Mammary epithelial cell (primary cell): ENCODE measurements around the gene NAPB.

Experiments used
- CTCF ChIP-seq, 2 donors: IDR thresholded peaks in 1 of 2; conservative IDR thresholded peaks in 1 of 2; 2 replicates each; pipeline ENCODE4 v1.5.1; 2011 to 2012; ENCODE audit warnings: inconsistent platforms in 2 of 2, low read length in 2 of 2, mild to moderate bottlenecking in 2 of 2, control low read depth in 1 of 2, low read depth in 1 of 2; ENCODE audit not compliant: insufficient read depth in 1 of 2; ENCODE audit errors: extremely low read depth in 1 of 2
- EZH2 ChIP-seq: IDR thresholded peaks from 2 replicates; pipeline ENCODE4 v1.6.1; 2012; ENCODE audit warnings: low read length, inconsistent platforms, borderline replicate concordance

GRCh38 chr20:23339986-23340385 lies 81.3 kb downstream of the NAPB start:
- TF ChIP-seq EZH2 = no peak
- TF ChIP-seq CTCF (conservative IDR thresholded peaks at IDR 0.05 in 1 of 2, IDR thresholded peaks at IDR 0.05 in 1 of 2; ENCODE audit: extremely low read depth in 1 of 2, insufficient read depth in 1 of 2, low read depth in 1 of 2, low read length in 2 of 2) = no peak
